Natural killer cell (primary cell): Measurements from ENCODE around the gene DLGAP4. TPM values are rescaled to one million over a fixed set of nuclear protein-coding genes. Genes with fewer than 3 reads are reported as not detected.

Experiments
- ATAC-seq, 3 donors: fragments of 150-1000 bp in 2 of 3; fragments of 200-7000 bp in 1 of 3; cut with Tn5 transposase; 1 replicate in 1 of 3; 2 replicates in 2 of 3; pipeline ENCODE4 v1.10.0; 2021; ENCODE audit warnings: mild to moderate bottlenecking in 2 of 3, moderate library complexity in 2 of 3
- DNase-seq, 2 donors: peaks; one replicate each; pipeline versions ENCODE4 v3.0.0 to v3.0.0-alpha.2; 2013 to 2021; ENCODE audit warnings: mixed read lengths in 1 of 2
- H3K27ac ChIP-seq: one replicate; pipeline ENCODE4 v1.5.1; 2013; ENCODE audit warnings: mild to moderate bottlenecking, low read length
- H3K27me3 ChIP-seq: one replicate; pipeline ENCODE4 v1.6.1; 2013; ENCODE audit warnings: low read length; ENCODE audit not compliant: control insufficient read depth, insufficient read depth
- H3K36me3 ChIP-seq: one replicate; pipeline ENCODE4 v1.6.1; 2013; ENCODE audit warnings: low read length; ENCODE audit not compliant: control insufficient read depth, insufficient read depth
- H3K4me1 ChIP-seq: one replicate; pipeline ENCODE4 v1.6.1; 2013; ENCODE audit warnings: low read length; ENCODE audit not compliant: control insufficient read depth, insufficient read depth
- H3K4me3 ChIP-seq: one replicate; pipeline ENCODE4 v1.5.1; 2013; ENCODE audit warnings: low read length
- H3K9me3 ChIP-seq: one replicate; pipeline ENCODE4 v1.6.1; 2013; ENCODE audit warnings: low read length; ENCODE audit not compliant: control insufficient read depth, insufficient read depth
- H3K27ac Mint-ChIP-seq, 2 donors: one replicate each; pipeline ENCODE4 v1.8.0; 2022; ENCODE audit warnings: mild to moderate bottlenecking in 2 of 2, mixed read lengths in 2 of 2, moderate library complexity in 1 of 2
- H3K27me3 Mint-ChIP-seq, 2 donors: one replicate each; pipeline ENCODE4 v1.8.0; 2022; ENCODE audit warnings: low read depth in 2 of 2, mixed read lengths in 2 of 2
- H3K36me3 Mint-ChIP-seq: one replicate; pipeline ENCODE4 v1.8.0; 2022; ENCODE audit warnings: mixed read lengths
- H3K4me1 Mint-ChIP-seq, 2 donors: one replicate each; pipeline ENCODE4 v1.8.0; 2022; ENCODE audit warnings: mixed read lengths in 2 of 2
- H3K4me3 Mint-ChIP-seq: one replicate; pipeline ENCODE4 v1.8.0; 2022; ENCODE audit warnings: mild to moderate bottlenecking, moderate library complexity, mixed read lengths
- H3K9me3 Mint-ChIP-seq, 2 donors: one replicate each; pipeline ENCODE4 v1.8.0; 2022; ENCODE audit warnings: mixed read lengths in 2 of 2
- WGBS: methylation state at CpG from one replicate; pipeline ENCODE4 v1.1.7; 2013; ENCODE audit warnings: missing lambda C conversion rate; ENCODE audit not compliant: insufficient coverage; 5-methylcytosine and 5-hydroxymethylcytosine counted together
- intact Hi-C: fragments of 100-400 bp; cut with micrococcal nuclease; formaldehyde crosslinking; loops from one replicate; pipeline ENCODE4 v1.14.2; 2022
- total RNA-seq, 4 donors: library from RNA; stranded (reverse); fragments of 120-200 nt in 1 of 4; gene quantifications; one replicate each; pipeline versions ENCODE4 v1.2.3 to v1.2.4, GENCODE V29; 2013 to 2022
- TF ChIP-seq, protein P1 (sequence below): fragments of 200-600 bp; IDR thresholded peaks from one replicate; pipeline ENCODE4 v1.8.0; 2022; ENCODE audit warnings: antibody characterized with exemption

Gene DLGAP4
- total RNA-seq, 3 donors from 2014 or later (not counting 1 experiment from before 2014, with no cell fraction given), result 47.9 to 51.6 (median 51.2) TPM

DNA sequence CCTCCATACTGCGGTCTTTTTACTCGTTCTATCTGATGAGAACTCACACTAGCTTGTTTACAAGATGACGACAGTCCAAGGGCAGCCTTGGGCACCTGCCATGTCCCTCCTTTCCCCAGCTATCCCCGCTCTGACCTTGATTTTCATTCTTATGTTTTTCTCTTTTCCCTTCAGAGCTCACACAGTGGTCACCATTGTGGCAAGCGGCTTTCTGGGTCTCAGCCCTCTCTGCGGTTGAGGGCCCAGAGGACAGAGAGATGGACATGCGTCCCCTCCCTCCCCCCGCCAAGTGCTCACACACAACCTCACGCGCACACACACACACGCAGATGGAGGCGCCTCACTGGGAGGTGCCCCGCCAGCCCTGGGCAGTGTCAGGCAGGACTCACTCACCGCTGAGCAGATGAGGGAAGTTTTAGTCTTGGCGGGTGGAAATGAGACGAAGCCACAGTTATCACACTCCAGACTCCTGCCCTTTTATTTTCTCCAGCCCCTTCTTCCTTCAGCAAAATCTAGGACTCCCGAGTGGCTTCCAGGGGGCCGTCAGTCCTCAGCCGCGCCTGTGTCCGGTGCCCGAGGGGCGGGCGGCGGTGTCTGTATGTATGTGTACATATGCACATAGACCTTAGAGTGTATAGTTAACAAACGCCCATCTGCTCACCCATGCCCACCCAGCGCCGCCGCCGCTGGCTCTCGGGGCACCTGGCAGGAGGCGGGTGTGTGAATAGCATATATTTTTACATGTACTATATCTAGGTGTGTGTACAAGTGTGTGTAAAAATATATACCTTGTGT is 221.4 kb downstream of the DLGAP4 start:
- 96% methylated on average over 21 of the region's 32 CpGs for whole genome bisulfite sequencing
- H3K36me3 ChIP-seq, result peaks cover 34% of the 10 kb centered on the region
- ATAC-seq, result no peak

DNA sequence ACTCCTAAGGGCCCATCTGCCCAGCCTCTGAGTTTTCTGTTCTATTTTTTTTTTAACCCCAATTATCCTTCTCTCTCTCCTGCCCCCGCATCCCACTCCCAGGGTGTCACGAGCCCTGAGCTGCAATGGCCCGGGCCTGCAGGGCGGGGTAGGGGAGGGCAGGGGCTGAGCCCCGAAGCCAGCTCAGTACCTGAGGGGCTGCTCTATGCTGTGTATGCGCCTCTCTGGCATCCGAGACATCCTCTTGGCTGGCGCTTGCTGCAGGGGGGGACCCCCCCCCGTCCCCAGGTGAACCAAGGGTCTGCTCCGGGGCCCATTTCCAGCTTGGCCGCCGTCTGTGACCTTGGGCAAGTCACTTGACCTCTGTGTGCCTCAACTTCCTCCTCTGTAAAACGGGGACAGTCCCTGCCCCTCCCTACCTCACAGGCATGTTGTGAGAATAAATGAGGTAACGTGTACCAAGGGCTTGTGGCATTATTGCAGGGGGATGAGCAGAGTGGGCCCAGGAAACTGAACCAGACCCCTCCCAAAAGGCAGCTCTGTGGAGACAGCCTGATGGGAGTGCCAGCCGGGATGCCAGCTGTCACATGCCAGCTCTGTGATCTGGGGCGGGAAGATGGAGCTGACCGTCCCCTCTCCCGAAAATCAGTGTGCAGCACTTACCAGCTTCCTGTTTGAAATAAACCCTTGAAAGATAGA is 222.2 kb downstream of the DLGAP4 start:
- Mint-ChIP-seq H3K9me3 (no peaks in the 10 kb centered on the region), H3K4me3 (no peak overlapping the region), H3K27me3 (no peaks in the 10 kb centered on the region), H3K36me3 (no peaks in the 10 kb centered on the region), H3K4me1 (no peaks in the 10 kb centered on the region), H3K27ac (no peak overlapping the region)
- DNase-seq (no peak), ATAC-seq (no peak)
- Histone ChIP-seq H3K4me3 (no peak overlapping the region), H3K36me3 (peaks cover 34% of the 10 kb centered on the region), H3K27ac (no peak overlapping the region), H3K9me3 (no peaks in the 10 kb centered on the region), H3K4me1 (no peaks in the 10 kb centered on the region), H3K27me3 (no peaks in the 10 kb centered on the region)
- intact Hi-C loops, result no loop called here
- TF ChIP-seq, protein P1, sequence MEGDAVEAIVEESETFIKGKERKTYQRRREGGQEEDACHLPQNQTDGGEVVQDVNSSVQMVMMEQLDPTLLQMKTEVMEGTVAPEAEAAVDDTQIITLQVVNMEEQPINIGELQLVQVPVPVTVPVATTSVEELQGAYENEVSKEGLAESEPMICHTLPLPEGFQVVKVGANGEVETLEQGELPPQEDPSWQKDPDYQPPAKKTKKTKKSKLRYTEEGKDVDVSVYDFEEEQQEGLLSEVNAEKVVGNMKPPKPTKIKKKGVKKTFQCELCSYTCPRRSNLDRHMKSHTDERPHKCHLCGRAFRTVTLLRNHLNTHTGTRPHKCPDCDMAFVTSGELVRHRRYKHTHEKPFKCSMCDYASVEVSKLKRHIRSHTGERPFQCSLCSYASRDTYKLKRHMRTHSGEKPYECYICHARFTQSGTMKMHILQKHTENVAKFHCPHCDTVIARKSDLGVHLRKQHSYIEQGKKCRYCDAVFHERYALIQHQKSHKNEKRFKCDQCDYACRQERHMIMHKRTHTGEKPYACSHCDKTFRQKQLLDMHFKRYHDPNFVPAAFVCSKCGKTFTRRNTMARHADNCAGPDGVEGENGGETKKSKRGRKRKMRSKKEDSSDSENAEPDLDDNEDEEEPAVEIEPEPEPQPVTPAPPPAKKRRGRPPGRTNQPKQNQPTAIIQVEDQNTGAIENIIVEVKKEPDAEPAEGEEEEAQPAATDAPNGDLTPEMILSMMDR, result no peak
- 92% methylated on average over 16 of the region's 18 CpGs for WGBS

More for the DNA sequence above, 221.4 kb downstream of the DLGAP4 start:
- no peaks in the 10 kb centered on the region for H3K4me1 Mint-ChIP-seq
- H3K4me3 Mint-ChIP-seq, result no peak overlapping the region
- Histone ChIP-seq H3K27me3 (no peaks in the 10 kb centered on the region), H3K4me1 (no peaks in the 10 kb centered on the region), H3K9me3 (no peaks in the 10 kb centered on the region), H3K27ac (no peak overlapping the region), H3K4me3 (no peak overlapping the region)
- no peaks in the 10 kb centered on the region for H3K27me3 Mint-ChIP-seq
- intact Hi-C loops, result no loop called here
- peak overlapping the region in 1 of 2 donors; percentile 48 for H3K27ac Mint-ChIP-seq
- DNase-seq, result no peak
- TF ChIP-seq, protein P1, result no peak
- H3K36me3 Mint-ChIP-seq, result no peaks in the 10 kb centered on the region
- H3K9me3 Mint-ChIP-seq, result no peaks in the 10 kb centered on the region

DNA sequence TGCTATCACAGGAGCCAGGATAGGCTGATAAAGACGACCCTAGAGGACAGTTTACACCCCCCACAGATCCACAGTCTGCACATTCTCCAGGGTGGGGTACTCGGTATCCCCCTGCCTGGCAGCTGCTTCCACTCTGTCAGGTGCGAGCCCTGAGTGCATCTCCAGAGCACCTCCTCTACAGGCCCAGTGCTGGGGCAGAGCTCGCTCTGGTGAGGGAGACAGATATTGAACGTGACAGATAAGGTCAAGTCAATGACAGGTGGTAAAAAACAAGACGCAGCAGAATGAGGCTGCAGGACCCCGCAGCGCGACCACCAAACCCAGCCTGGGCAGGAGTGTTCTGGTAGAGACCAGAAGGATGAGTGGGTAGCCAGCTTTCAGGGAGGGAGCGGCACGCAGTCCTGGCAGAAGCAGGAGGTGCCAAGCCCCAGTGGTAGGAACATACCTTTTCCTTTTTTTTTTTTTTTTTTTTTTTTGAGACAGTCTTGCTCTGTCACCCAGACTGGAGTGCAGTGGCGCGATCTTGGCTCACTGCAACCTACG is 222.8 kb downstream of the DLGAP4 start:
- 90% methylated on average over 13 of the region's 14 CpGs for WGBS
- DNase-seq (no peak), ATAC-seq (no peak)
- Mint-ChIP-seq H3K4me1 (no peaks in the 10 kb centered on the region), H3K27ac (no peak overlapping the region), H3K36me3 (no peaks in the 10 kb centered on the region), H3K4me3 (no peak overlapping the region), H3K9me3 (no peaks in the 10 kb centered on the region), H3K27me3 (no peaks in the 10 kb centered on the region)
- no peaks in the 10 kb centered on the region for H3K4me1 ChIP-seq
- H3K36me3 ChIP-seq, result peaks cover 31% of the 10 kb centered on the region
- no peaks in the 10 kb centered on the region for H3K9me3 ChIP-seq
- no peaks in the 10 kb centered on the region for H3K27me3 ChIP-seq
- intact Hi-C loops, result no loop called here
- no peak overlapping the region for H3K4me3 ChIP-seq
- H3K27ac ChIP-seq, result no peak overlapping the region
- TF ChIP-seq, protein P1, result no peak
